ENCODE results near the gene PIGL.
A peak's percentile ranks its signal among the peaks of the same experiment; 100 is the strongest.

PIGL gene

DNA sequence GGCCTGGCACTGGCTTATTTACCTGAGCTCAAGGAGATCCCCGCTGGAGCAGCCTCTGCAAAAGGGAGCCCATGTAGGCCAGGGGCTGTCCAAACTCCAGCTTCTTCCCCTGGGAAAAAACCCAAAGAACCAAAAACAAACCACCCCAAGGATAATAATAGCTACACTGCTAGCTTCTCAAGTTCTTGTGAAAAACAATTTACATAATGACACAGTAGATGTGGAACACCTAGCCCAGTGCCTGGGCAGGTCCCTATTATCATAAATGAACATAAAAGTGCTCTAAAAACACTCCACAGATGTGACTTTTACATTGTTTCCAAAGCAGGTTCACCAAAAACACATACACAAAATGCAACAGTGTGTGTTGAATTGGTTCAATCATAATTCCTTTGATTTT, 109.0 kb downstream of the PIGL start:
- Histone ChIP-seq H3K36me3 (peaks cover 27% of the 10 kb centered on the region), H3K27me3 (ENCODE audit: insufficient read depth, low read depth, severe bottlenecking) (no peaks in the 10 kb centered on the region), H3K4me3 (ENCODE audit: low read depth, low read length) (no peak overlapping the region), H3K27ac (no peak overlapping the region), H3K9me3 (ENCODE audit: severe bottlenecking) (no peaks in the 10 kb centered on the region)
- TF ChIP-seq, protein P1, sequence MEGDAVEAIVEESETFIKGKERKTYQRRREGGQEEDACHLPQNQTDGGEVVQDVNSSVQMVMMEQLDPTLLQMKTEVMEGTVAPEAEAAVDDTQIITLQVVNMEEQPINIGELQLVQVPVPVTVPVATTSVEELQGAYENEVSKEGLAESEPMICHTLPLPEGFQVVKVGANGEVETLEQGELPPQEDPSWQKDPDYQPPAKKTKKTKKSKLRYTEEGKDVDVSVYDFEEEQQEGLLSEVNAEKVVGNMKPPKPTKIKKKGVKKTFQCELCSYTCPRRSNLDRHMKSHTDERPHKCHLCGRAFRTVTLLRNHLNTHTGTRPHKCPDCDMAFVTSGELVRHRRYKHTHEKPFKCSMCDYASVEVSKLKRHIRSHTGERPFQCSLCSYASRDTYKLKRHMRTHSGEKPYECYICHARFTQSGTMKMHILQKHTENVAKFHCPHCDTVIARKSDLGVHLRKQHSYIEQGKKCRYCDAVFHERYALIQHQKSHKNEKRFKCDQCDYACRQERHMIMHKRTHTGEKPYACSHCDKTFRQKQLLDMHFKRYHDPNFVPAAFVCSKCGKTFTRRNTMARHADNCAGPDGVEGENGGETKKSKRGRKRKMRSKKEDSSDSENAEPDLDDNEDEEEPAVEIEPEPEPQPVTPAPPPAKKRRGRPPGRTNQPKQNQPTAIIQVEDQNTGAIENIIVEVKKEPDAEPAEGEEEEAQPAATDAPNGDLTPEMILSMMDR (IDR thresholded peaks at IDR 0.05; ENCODE audit: low read depth, low read length), result no peak
- no peak for DNase-seq

DNA sequence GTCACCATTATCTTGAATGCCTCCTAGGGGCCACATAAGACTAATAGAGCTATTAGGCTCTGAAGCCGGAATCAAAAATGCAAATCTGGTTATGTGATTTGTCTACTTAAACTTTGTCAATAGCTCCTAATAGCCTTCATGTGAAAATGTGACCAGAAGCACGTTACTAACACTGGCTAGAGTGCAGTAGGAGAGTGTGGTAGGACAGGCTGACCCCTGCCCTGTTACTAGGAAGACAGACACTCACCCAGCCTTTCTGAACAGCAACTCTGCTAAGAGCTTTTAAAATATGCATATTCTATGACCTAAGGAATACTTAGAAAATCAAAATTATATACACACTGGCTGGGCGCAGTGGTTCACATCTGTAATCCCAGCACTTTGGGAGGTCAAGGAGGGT, 110.0 kb downstream of the PIGL start:
- no peak for DNase-seq
- Histone ChIP-seq H3K4me3 (ENCODE audit: low read depth, low read length) (no peak overlapping the region), H3K27ac (no peak overlapping the region), H3K9me3 (ENCODE audit: severe bottlenecking) (no peaks in the 10 kb centered on the region), H3K36me3 (peaks cover 27% of the 10 kb centered on the region), H3K27me3 (ENCODE audit: insufficient read depth, low read depth, severe bottlenecking) (no peaks in the 10 kb centered on the region)
- TF ChIP-seq, protein P1 (IDR thresholded peaks at IDR 0.05; ENCODE audit: low read depth, low read length), result no peak

DNA sequence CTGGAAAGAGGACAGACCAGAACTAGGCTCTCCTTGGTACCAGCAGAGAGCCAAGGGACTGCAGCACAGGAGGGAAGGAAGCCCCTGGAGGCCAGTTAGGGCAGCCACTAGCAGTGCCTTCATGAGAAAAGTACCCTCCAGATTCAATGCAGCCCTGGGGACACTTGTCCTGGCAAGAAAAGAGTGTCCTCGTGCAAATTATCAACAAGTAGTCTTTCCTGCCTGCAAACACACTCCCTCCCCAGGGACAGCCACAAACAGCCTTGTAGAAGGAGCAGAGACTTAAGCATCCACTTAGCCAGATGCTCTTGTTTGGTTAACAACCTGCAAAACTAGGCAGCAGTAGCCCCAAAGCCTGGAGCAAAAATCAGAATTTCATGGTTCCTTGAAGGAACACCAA, 112.0 kb downstream of the PIGL start:
- H3K36me3 ChIP-seq, result peaks cover 21% of the 10 kb centered on the region
- no peak overlapping the region for H3K4me3 ChIP-seq (ENCODE audit: low read depth, low read length)
- H3K27me3 ChIP-seq (ENCODE audit: insufficient read depth, low read depth, severe bottlenecking), result no peaks in the 10 kb centered on the region
- no peaks in the 10 kb centered on the region for H3K9me3 ChIP-seq (ENCODE audit: severe bottlenecking)
- H3K27ac ChIP-seq, result no peak overlapping the region
- DNase-seq, result no peak
- TF ChIP-seq, protein P1 (IDR thresholded peaks at IDR 0.05; ENCODE audit: low read depth, low read length), result peak; percentile 24

DNA sequence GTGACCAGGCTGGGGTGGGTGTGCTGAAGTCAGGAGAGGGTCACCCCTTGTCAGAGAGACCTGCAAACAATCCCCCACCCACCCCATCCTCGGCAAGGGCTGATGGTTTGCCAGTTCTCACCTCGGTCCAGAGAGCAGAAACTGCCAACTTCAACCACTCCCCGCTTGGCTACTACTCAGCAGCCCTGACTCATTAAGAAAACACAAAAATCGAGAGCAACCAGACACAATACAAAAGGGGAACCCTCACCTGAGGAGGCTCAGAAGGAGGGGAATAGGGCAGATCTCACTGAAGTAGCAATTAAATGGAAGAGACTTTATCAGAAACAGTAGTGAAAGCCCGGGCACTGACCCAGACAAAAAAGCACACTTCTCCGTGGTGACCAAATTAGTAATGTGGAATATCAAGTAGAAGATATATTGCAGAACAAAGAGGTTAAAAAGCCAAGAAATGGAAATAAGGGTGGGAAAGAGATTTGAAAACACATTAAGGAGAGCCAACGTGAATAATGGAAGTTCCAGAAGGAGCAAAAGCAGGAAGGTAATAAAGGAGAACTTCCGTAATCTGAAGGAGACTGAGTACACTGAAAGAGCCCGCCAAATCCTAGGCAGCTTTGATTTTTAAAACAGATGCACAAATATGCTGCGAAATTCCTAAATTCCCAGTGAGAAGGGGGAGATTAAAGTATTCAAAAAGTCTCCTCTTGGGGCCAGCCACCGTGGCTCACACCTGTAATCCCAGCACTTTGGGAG, 112.7 kb downstream of the PIGL start:
- TF ChIP-seq, protein P1 (IDR thresholded peaks at IDR 0.05; ENCODE audit: low read depth, low read length), result no peak
- Histone ChIP-seq H3K4me3 (ENCODE audit: low read depth, low read length) (no peak overlapping the region), H3K36me3 (peaks cover 17% of the 10 kb centered on the region), H3K27me3 (ENCODE audit: insufficient read depth, low read depth, severe bottlenecking) (no peaks in the 10 kb centered on the region), H3K27ac (no peak overlapping the region), H3K9me3 (ENCODE audit: severe bottlenecking) (no peaks in the 10 kb centered on the region)
- no peak for DNase-seq

DNA sequence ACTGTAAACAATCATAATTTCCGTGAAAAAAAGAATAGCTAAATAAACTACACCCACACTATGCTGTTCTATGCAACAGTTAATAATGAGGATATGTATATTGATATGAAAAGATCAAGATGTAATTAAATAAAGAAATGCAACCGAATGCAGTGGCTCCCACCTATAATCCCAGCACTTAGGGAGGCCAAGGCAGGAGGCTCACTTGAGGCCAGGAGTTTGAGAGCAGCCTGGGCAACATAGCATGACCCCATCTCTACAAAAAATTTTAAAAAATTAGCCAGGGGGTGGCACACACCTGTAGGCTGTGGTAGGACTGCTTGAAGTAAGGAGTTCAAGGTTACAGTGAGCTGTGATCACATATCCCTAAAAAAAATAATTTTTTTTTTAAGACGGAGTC, 121.4 kb downstream of the PIGL start:
- no peak overlapping the region for H3K4me3 ChIP-seq (ENCODE audit: low read depth, low read length)
- H3K27me3 ChIP-seq (ENCODE audit: insufficient read depth, low read depth, severe bottlenecking), result no peaks in the 10 kb centered on the region
- H3K9me3 ChIP-seq (ENCODE audit: severe bottlenecking), result no peaks in the 10 kb centered on the region
- H3K36me3 ChIP-seq, result peaks cover 20% of the 10 kb centered on the region
- H3K27ac ChIP-seq, result no peak overlapping the region
- no peak for DNase-seq
- TF ChIP-seq, protein P1 (IDR thresholded peaks at IDR 0.05; ENCODE audit: low read depth, low read length), result no peak

DNA sequence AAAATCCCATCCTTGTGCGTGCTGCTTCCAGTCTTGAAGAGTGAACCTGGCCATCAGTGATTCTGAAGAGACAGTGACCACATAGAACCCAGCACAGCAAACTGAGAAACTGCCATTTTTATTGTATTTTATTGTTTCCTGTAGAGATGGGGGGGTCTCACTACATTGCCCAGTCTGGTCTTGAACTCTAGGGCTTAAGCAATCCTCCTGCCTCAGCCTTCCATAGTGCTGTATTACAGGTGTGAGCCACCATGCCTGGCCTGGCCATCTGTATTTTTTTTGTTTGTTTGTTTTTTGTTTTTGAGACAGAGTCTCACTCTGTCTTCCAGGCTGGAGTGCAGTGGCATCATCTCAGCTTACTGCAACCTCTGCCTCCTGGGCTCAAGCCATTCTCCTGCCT, 122.4 kb downstream of the PIGL start:
- DNase-seq, result no peak

More for the DNA sequence above, 122.4 kb downstream of the PIGL start:
- Histone ChIP-seq H3K9me3 (ENCODE audit: severe bottlenecking) (no peaks in the 10 kb centered on the region), H3K27me3 (ENCODE audit: insufficient read depth, low read depth, severe bottlenecking) (no peaks in the 10 kb centered on the region), H3K27ac (no peak overlapping the region), H3K4me3 (ENCODE audit: low read depth, low read length) (no peak overlapping the region), H3K36me3 (peaks cover 30% of the 10 kb centered on the region)
- TF ChIP-seq, protein P1 (IDR thresholded peaks at IDR 0.05; ENCODE audit: low read depth, low read length), result no peak
